Endometrial microvascular endothelial cells (primary cell): Measurements from ENCODE around the gene OR2L5. TPM values are rescaled to one million over a fixed set of nuclear protein-coding genes. Genes with fewer than 3 reads are reported as not detected.

ENCODE experiments used
- total RNA-seq: library from RNA; depleted of rRNA; stranded (reverse); fragments of >200 nt; gene quantifications from one replicate; pipeline ENCODE4 v1.2.3, GENCODE V29; 2015; ENCODE audit errors: inconsistent ontology term

OR2L5 gene
- total RNA-seq, 1 donor from 2014 or later: not detected

Other genes starting within 250 kb of the OR2L5 start
- gene OR14A16, start 189.5 kb upstream of the OR2L5 start, total RNA-seq: not detected
- gene OR11L1, start 171.8 kb upstream of the OR2L5 start, total RNA-seq: not detected
- gene TRIM58, start 156.5 kb upstream of the OR2L5 start, total RNA-seq: 0.65 TPM
- gene OR2W3, start 118.1 kb upstream of the OR2L5 start, total RNA-seq: not detected
- not detected for gene OR2T8, start 93.4 kb upstream of the OR2L5 start, total RNA-seq
- not detected for gene OR2AJ1, start 88.8 kb upstream of the OR2L5 start, total RNA-seq
- gene OR2L8, start 64.8 kb upstream of the OR2L5 start, total RNA-seq: not detected
- not detected for gene OR2AK2, start 48.4 kb upstream of the OR2L5 start, total RNA-seq
- not detected for gene OR2L2, start 16.4 kb downstream of the OR2L5 start, total RNA-seq
- not detected for gene OR2L3, start 33.2 kb downstream of the OR2L5 start, total RNA-seq
- not detected for gene OR2L13, start 81.5 kb downstream of the OR2L5 start, total RNA-seq
- not detected for gene OR2M5, start 131.5 kb downstream of the OR2L5 start, total RNA-seq
- not detected for gene OR2M2, start 161.2 kb downstream of the OR2L5 start, total RNA-seq
- gene OR2M3, start 183.6 kb downstream of the OR2L5 start, total RNA-seq: not detected
- not detected for gene OR2M4, start 217.8 kb downstream of the OR2L5 start, total RNA-seq